GM18870 (cell line): Measurements from ENCODE around the gene JMJD7.

Experiments
- ATAC-seq: cut with Tn5 transposase; IDR thresholded peaks from one replicate; pipeline ENCODE4 v1.9.1; 2021; ENCODE audit warnings: moderate library complexity; ENCODE audit not compliant: unreplicated experiment

Gene JMJD7

GRCh38 chr15:41881086-41881485 lies 53.2 kb downstream of the JMJD7 start:
- ATAC-seq = no peak

- no peak for ATAC-seq
Measured at GRCh38 chr15:41881550-41881919, 53.6 kb downstream of the JMJD7 start.

GRCh38 chr15:41881920-41882688 lies 54.2 kb downstream of the JMJD7 start:
- no peak for ATAC-seq

- ATAC-seq = no peak
Measured at GRCh38 chr15:41882689-41883483, 55.0 kb downstream of the JMJD7 start.

- no peak for ATAC-seq
Measured at GRCh38 chr15:41883484-41883825, 55.6 kb downstream of the JMJD7 start.

GRCh38 chr15:41884458-41884857 lies 56.6 kb downstream of the JMJD7 start:
- ATAC-seq = no peak

GRCh38 chr15:41885321-41885720 lies 57.4 kb downstream of the JMJD7 start:
- ATAC-seq = no peak

GRCh38 chr15:41885841-41886240 lies 57.9 kb downstream of the JMJD7 start:
- ATAC-seq = no peak

GRCh38 chr15:41886741-41887140 lies 58.8 kb downstream of the JMJD7 start:
- no peak for ATAC-seq

- ATAC-seq = no peak
Measured at GRCh38 chr15:41887161-41887560, 59.3 kb downstream of the JMJD7 start.
